ENCODE data around the gene KRT78.

- TF ChIP-seq CTCF (IDR thresholded peaks at IDR 0.05) (no peak), POLR2A (IDR thresholded peaks at IDR 0.05) (no peak)
Measured at GRCh38 chr12:52799505-52800211, 49.1 kb downstream of the KRT78 start.
